ENCODE data around the gene PADI1.

PADI1 gene

GRCh38 chr1:17233675-17234320 is 28.9 kb downstream of the PADI1 start (continued):
- TF ChIP-seq HIC1 (tag by site-specific recombination; IDR thresholded peaks at IDR 0.05): peak; percentile 68; the same call in 1 of the 2 replicates
- no peak for TF ChIP-seq ZNF560 (tag by site-specific recombination; IDR thresholded peaks at IDR 0.05; ENCODE audit: borderline replicate concordance)
- TF ChIP-seq TSHZ1 (tag by site-specific recombination; IDR thresholded peaks at IDR 0.05; ENCODE audit: borderline replicate concordance): 0 out of 2 replicates have a peak, but pooled peaks have one; percentile 24
- TF ChIP-seq MZF1 (tag by site-specific recombination; IDR thresholded peaks at IDR 0.05; ENCODE audit: borderline replicate concordance): no peak
- no peak for TF ChIP-seq ZNF549 (tag by site-specific recombination; IDR thresholded peaks at IDR 0.05)
- peak; percentile 45 for TF ChIP-seq OSR2 (tag by site-specific recombination; IDR thresholded peaks at IDR 0.05)
- TF ChIP-seq ZNF404 (tag by site-specific recombination; IDR thresholded peaks at IDR 0.05): no peak
- peak; percentile 83; the same call in 1 of the 2 replicates for TF ChIP-seq GLIS2 (tag by site-specific recombination; IDR thresholded peaks at IDR 0.05)
- no peak for TF ChIP-seq ZNF138 (tag by site-specific recombination; IDR thresholded peaks at IDR 0.05; ENCODE audit: borderline replicate concordance)
- TF ChIP-seq ZNF335 (tag by site-specific recombination; conservative IDR thresholded peaks at IDR 0.05): peak; percentile 73
- TF ChIP-seq, protein P1, sequence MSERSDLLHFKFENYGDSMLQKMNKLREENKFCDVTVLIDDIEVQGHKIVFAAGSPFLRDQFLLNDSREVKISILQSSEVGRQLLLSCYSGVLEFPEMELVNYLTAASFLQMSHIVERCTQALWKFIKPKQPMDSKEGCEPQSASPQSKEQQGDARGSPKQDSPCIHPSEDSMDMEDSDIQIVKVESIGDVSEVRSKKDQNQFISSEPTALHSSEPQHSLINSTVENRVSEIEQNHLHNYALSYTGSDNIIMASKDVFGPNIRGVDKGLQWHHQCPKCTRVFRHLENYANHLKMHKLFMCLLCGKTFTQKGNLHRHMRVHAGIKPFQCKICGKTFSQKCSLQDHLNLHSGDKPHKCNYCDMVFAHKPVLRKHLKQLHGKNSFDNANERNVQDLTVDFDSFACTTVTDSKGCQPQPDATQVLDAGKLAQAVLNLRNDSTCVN (tag by site-specific recombination; optimal IDR thresholded peaks at IDR 0.05): peak; percentile 20
- TF ChIP-seq, protein P2, sequence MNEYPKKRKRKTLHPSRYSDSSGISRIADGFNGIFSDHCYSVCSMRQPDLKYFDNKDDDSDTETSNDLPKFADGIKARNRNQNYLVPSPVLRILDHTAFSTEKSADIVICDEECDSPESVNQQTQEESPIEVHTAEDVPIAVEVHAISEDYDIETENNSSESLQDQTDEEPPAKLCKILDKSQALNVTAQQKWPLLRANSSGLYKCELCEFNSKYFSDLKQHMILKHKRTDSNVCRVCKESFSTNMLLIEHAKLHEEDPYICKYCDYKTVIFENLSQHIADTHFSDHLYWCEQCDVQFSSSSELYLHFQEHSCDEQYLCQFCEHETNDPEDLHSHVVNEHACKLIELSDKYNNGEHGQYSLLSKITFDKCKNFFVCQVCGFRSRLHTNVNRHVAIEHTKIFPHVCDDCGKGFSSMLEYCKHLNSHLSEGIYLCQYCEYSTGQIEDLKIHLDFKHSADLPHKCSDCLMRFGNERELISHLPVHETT (tag by site-specific recombination; IDR thresholded peaks at IDR 0.05): peak; percentile 68
- TF ChIP-seq ZNF423 (tag by site-specific recombination; IDR thresholded peaks at IDR 0.05): peak; percentile 47
- TF ChIP-seq ZNF10 (tag by site-specific recombination; IDR thresholded peaks at IDR 0.05): peak; percentile 84; the same call in 1 of the 2 replicates
- TF ChIP-seq HOXA7 (CRISPR knock-in tag; IDR thresholded peaks at IDR 0.05; ENCODE audit: borderline replicate concordance): no peak
- no peak for TF ChIP-seq ZNF175 (tag by site-specific recombination; IDR thresholded peaks at IDR 0.05)
- TF ChIP-seq ZNF19 (tag by site-specific recombination; IDR thresholded peaks at IDR 0.05; ENCODE audit: low read depth): no peak
- TF ChIP-seq ZNF600 (tag by site-specific recombination; IDR thresholded peaks at IDR 0.05): peak; percentile 51; the same call in 1 of the 2 replicates
- TF ChIP-seq ZNF341 (tag by site-specific recombination; IDR thresholded peaks at IDR 0.05; ENCODE audit: low read depth): peak; percentile 66
- peak; percentile 19; the same call in 1 of the 2 replicates for TF ChIP-seq ZBTB48 (tag by site-specific recombination; IDR thresholded peaks at IDR 0.05)
- peak; percentile 55; the same call in 1 of the 2 replicates for TF ChIP-seq KLF17 (tag by site-specific recombination; IDR thresholded peaks at IDR 0.05)
- TF ChIP-seq, protein P3, sequence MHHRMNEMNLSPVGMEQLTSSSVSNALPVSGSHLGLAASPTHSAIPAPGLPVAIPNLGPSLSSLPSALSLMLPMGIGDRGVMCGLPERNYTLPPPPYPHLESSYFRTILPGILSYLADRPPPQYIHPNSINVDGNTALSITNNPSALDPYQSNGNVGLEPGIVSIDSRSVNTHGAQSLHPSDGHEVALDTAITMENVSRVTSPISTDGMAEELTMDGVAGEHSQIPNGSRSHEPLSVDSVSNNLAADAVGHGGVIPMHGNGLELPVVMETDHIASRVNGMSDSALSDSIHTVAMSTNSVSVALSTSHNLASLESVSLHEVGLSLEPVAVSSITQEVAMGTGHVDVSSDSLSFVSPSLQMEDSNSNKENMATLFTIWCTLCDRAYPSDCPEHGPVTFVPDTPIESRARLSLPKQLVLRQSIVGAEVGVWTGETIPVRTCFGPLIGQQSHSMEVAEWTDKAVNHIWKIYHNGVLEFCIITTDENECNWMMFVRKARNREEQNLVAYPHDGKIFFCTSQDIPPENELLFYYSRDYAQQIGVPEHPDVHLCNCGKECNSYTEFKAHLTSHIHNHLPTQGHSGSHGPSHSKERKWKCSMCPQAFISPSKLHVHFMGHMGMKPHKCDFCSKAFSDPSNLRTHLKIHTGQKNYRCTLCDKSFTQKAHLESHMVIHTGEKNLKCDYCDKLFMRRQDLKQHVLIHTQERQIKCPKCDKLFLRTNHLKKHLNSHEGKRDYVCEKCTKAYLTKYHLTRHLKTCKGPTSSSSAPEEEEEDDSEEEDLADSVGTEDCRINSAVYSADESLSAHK (tag by site-specific recombination; IDR thresholded peaks at IDR 0.05): no peak
- TF ChIP-seq EGR2 (tag by site-specific recombination; IDR thresholded peaks at IDR 0.05; ENCODE audit: low read depth): peak; percentile 95
- no peak for TF ChIP-seq OVOL3 (tag by site-specific recombination; IDR thresholded peaks at IDR 0.05)

All from HEK293 (cell line).